ENCODE measurements around the gene IKZF4. TPM values are rescaled to one million over a fixed set of nuclear protein-coding genes. Genes with fewer than 3 reads are reported as not detected.

IKZF4 gene
- total RNA-seq, 2 donors from 2014 or later = 4.7 to 5.6 TPM

- Histone ChIP-seq H3K9me3 (no peaks in the 10 kb centered on the region), H3K4me1 (no peaks in the 10 kb centered on the region), H3K27ac (peak overlapping the region; percentile 96), H3K36me3 (no peaks in the 10 kb centered on the region), H3K9ac (ENCODE audit: low read depth in 2 of 2, low read length in 2 of 2) (peak overlapping the region; percentile 78 to 99), H3K27me3 (no peaks in the 10 kb centered on the region), H3K4me3 (peak overlapping the region; percentile 61)
- peak; percentile 95 for DNase-seq
- intact Hi-C loops (cut with DNase I) = loop anchor here (2.0 kb wide), 1 partner anchor 38 kb away; the partner anchor contains the start of gene RPL41
- peak; percentile 79 for TF ChIP-seq CTCF (IDR thresholded peaks at IDR 0.05)
Measured at GRCh38 chr12:56078931-56079722, 58.3 kb downstream of the IKZF4 start.

DNA sequence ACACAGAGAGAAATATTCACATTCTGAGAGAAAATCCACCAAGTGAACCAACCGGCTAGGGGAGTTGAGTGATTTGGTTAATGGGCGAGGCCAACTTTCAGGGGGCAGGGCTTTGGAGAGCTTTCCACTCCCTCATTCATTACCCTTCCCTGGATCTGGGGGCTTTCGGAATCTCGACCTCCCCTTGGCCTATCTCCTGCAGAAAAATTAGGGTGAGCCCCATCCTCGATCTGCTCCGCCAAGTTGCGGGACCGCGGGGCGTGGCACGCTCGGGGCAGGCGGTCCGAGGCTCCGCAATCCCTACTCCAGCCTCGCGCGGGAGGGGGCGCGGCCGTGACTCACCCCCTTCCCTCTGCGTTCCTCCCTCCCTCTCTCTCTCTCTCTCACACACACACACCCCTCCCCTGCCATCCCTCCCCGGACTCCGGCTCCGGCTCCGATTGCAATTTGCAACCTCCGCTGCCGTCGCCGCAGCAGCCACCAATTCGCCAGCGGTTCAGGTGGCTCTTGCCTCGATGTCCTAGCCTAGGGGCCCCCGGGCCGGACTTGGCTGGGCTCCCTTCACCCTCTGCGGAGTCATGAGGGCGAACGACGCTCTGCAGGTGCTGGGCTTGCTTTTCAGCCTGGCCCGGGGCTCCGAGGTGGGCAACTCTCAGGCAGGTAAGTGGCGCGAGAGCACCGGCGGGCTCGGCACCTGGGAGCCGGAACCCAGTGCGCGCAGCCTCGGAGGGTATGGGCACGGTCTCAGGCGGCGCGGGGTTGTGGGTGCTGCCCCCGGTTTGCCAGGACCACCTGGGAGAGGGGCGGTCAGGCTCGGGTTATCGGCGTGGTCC is 59.1 kb downstream of the IKZF4 start, which contains the start of gene ERBB3:
TSS of gene ERBB3 (plus strand) at position 443 of the 833 bp plus-strand sequence. CDS start at position 579, 136 bp downstream.
- H3K36me3 ChIP-seq = no peaks in the 10 kb centered on the region
- intact Hi-C loops (cut with DNase I) = loop anchor here (2.0 kb wide), 1 partner anchor 37 kb away; the partner anchor contains the start of gene RPL41
- no peak for TF ChIP-seq CTCF (IDR thresholded peaks at IDR 0.05)
- H3K4me1 ChIP-seq = peaks cover 2% of the 10 kb centered on the region
- peak within 1 kb of the TSS; percentile 61 for H3K4me3 ChIP-seq
- H3K9me3 ChIP-seq = no peaks in the 10 kb centered on the region
- H3K27me3 ChIP-seq = no peaks in the 10 kb centered on the region
- peak within 1 kb of the TSS; percentile 95 to 99 for H3K9ac ChIP-seq (ENCODE audit: low read depth in 2 of 2, low read length in 2 of 2)
- DNase-seq = peak; percentile 88
- peak within 1 kb of the TSS; percentile 96 for H3K27ac ChIP-seq

- no peak for TF ChIP-seq CTCF (IDR thresholded peaks at IDR 0.05)
- Histone ChIP-seq H3K4me3 (peak overlapping the region; percentile 61), H3K27me3 (no peaks in the 10 kb centered on the region), H3K9ac (ENCODE audit: low read depth in 2 of 2, low read length in 2 of 2) (peak overlapping the region; percentile 95 to 99), H3K36me3 (no peaks in the 10 kb centered on the region), H3K27ac (peak overlapping the region; percentile 96), H3K9me3 (no peaks in the 10 kb centered on the region), H3K4me1 (peaks cover 7% of the 10 kb centered on the region)
- DNase-seq = peak; percentile 87
- intact Hi-C loops (cut with DNase I) = no loop called here
Measured at GRCh38 chr12:56080556-56081138, 59.8 kb downstream of the IKZF4 start.

- no peaks in the 10 kb centered on the region for H3K9me3 ChIP-seq
- peak overlapping the region; percentile 61 for H3K4me3 ChIP-seq
- TF ChIP-seq CTCF (IDR thresholded peaks at IDR 0.05) = no peak
- peaks cover 7% of the 10 kb centered on the region for H3K4me1 ChIP-seq
- H3K27ac ChIP-seq = peak overlapping the region; percentile 96
- intact Hi-C loops (cut with DNase I) = no loop called here
- DNase-seq = peak; percentile 90
- no peaks in the 10 kb centered on the region for H3K36me3 ChIP-seq
- peak overlapping the region; percentile 95 to 99 for H3K9ac ChIP-seq (ENCODE audit: low read depth in 2 of 2, low read length in 2 of 2)
- H3K27me3 ChIP-seq = no peaks in the 10 kb centered on the region
Measured at GRCh38 chr12:56081393-56082347, 60.8 kb downstream of the IKZF4 start.

Measured in colonic mucosa (tissue), 4 donors.